GM12873 (cell line): ENCODE measurements around the gene SLC4A2.

Source experiments
- CTCF ChIP-seq: IDR thresholded peaks from 2 replicates; pipeline ENCODE4 v1.5.1; 2012; ENCODE audit warnings: low read depth, mild to moderate bottlenecking, moderate library complexity, low read length, control low read depth; ENCODE audit not compliant: insufficient read depth; ENCODE audit errors: missing control alignments

The SLC4A2 gene

GRCh38 chr7:151101621-151102396 lies 42.4 kb downstream of the SLC4A2 start:
- TF ChIP-seq CTCF: no peak

DNA sequence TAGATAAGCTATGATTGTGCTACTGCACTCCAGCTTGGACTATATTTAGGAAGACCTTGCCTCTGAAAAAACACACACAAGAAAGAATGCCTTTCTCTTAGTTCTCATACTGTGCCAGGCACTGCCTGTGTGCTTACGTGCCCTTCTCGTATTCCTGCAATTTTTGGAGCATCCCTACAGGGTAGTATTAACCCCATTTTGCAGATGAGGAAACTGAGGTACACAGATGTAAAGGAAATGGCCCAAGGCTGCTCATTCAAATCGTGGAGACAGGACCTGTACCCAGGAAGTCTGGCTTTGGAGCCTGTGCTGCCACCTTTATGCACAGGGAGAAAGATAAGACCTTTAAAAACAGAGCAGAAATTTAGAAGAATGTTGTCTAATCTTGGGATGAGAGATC lies 43.6 kb downstream of the SLC4A2 start:
- no peak for TF ChIP-seq CTCF

- TF ChIP-seq CTCF: no peak
Observed at GRCh38 chr7:151103973-151104372, 44.6 kb downstream of the SLC4A2 start.

DNA sequence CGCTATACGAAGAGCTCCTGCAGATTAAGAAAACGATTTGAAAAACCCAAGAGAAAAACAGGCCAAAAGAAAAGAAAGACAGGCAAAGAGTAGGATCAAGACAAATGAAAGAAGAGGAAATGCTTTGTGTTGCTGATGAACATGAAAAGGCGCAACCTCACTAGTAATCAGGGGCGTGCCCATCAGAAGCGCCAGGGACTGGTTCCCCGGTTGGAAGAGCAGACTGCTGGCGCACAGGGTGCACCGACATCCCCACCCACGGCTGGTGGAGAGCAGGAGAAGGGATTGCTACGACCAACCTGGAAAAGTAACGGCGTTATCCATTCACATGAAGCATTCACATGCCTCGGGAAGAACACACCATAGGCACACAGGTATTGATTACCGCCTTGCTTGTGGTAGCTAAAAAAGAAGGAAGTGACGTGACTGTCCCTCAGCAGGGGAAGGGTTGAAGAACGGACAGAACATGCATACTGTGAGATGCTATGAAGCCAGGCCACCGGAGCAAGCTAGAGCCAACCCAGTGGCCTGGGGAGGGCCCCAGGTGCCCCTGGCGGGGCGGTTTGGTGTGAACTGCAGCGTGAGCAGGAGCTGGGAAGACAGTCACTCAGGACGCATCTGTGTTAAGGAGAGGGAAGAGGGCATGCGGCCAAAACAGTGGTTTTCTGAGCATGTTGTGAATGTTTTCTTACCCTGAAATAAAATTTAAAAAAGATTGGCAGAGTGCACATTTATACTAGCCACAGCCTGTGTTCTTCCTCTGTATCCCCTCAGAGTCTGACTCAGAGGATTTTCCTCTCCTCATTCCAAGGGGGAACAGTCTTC lies 45.2 kb downstream of the SLC4A2 start:
- no peak for TF ChIP-seq CTCF

- no peak for TF ChIP-seq CTCF
Observed at GRCh38 chr7:151107882-151108281, 48.5 kb downstream of the SLC4A2 start.

GRCh38 chr7:151109094-151110048 lies 50.0 kb downstream of the SLC4A2 start:
- no peak for TF ChIP-seq CTCF
